OCI-LY3 (cell line): Measurements from ENCODE around the gene TRAF3.

ENCODE experiments used
- H2AFZ ChIP-seq: fragments of 200-600, 300-600 bp; shearing (Covaris generic); 2 replicates; pipeline ENCODE4 v1.6.0; 2014; ENCODE audit warnings: antibody characterized with exemption, low read depth, low read length
- H3K27ac ChIP-seq: fragments of 200-600, 300-600 bp; sonication (generic); 2 replicates; pipeline ENCODE4 v1.5.1; 2014; ENCODE audit warnings: mild to moderate bottlenecking, low read length, moderate library complexity, mixed read lengths
- H3K27me3 ChIP-seq: fragments of 200-600, 300-600 bp; sonication (generic); 2 replicates; pipeline ENCODE4 v1.6.1; 2014; ENCODE audit warnings: low read depth, low read length, mixed read lengths
- H3K36me3 ChIP-seq: fragments of 200-600, 300-600 bp; sonication (generic); replicated peaks from 2 replicates; pipeline ENCODE3; 2014; ENCODE audit warnings: low read depth, low read length, mixed read lengths
- H3K4me1 ChIP-seq: fragments of 300-600, 200-600 bp; sonication (generic); 2 replicates; pipeline ENCODE4 v1.6.1; 2014; ENCODE audit warnings: low read length, mixed read lengths
- H3K4me2 ChIP-seq: fragments of 200-600, 300-600 bp; sonication (generic); 2 replicates; pipeline ENCODE4 v1.6.1; 2014; ENCODE audit warnings: low read length, mixed read lengths
- H3K4me3 ChIP-seq: fragments of 300-600, 200-600 bp; sonication (generic); 2 replicates; pipeline ENCODE4 v1.5.1; 2014; ENCODE audit warnings: antibody characterized with exemption, mild to moderate bottlenecking, low read length, moderate library complexity
- H3K79me2 ChIP-seq: fragments of 300-600, 200-600 bp; shearing (Covaris generic); 2 replicates; pipeline ENCODE4 v1.6.1; 2014; ENCODE audit warnings: mild to moderate bottlenecking, low read length, mixed read lengths
- H3K9ac ChIP-seq: fragments of 300-600, 200-600 bp; shearing (Covaris generic); 2 replicates; pipeline ENCODE4 v1.6.0; 2014; ENCODE audit warnings: mild to moderate bottlenecking, low read length, moderate library complexity
- H3K9me3 ChIP-seq: fragments of 200-600, 300-600 bp; shearing (Covaris generic); 2 replicates; pipeline ENCODE4 v1.6.1; 2014; ENCODE audit warnings: low read length, mixed read lengths; ENCODE audit not compliant: insufficient read depth
- H4K20me1 ChIP-seq: fragments of 200-600, 300-600 bp; sonication (generic); 2 replicates; pipeline ENCODE4 v1.6.1; 2016; ENCODE audit warnings: low read length, mixed read lengths; ENCODE audit not compliant: insufficient read depth
- CTCF ChIP-seq: fragments of 200-600, 300-600 bp; sonication (generic); IDR thresholded peaks from 2 replicates; pipeline ENCODE4 v1.5.1; 2014; ENCODE audit warnings: antibody characterized with exemption, low read length, low read depth
- EZH2phosphoT487 ChIP-seq: fragments of 200-600 bp; shearing (Covaris generic); IDR thresholded peaks from 2 replicates; pipeline ENCODE4 v1.6.1; 2018; ENCODE audit warnings: antibody characterized with exemption, mixed run types, low read depth

The TRAF3 gene

GRCh38 chr14:102930138-102930752 lies 153.0 kb downstream of the TRAF3 start:
- H3K27ac ChIP-seq = no peak overlapping the region
- no peaks in the 10 kb centered on the region for H3K27me3 ChIP-seq
- H3K9ac ChIP-seq = no peak overlapping the region
- H3K4me1 ChIP-seq = no peaks in the 10 kb centered on the region
- TF ChIP-seq CTCF (no peak), EZH2phosphoT487 (no peak)
- no peak overlapping the region for H3K4me2 ChIP-seq
- no peaks in the 10 kb centered on the region for H4K20me1 ChIP-seq
- H3K79me2 ChIP-seq = no peaks in the 10 kb centered on the region
- no peaks in the 10 kb centered on the region for H3K9me3 ChIP-seq
- H3K4me3 ChIP-seq = no peak overlapping the region
- no peak overlapping the region for H2AFZ ChIP-seq
- no peaks in the 10 kb centered on the region for H3K36me3 ChIP-seq

GRCh38 chr14:102930753-102931579 lies 153.7 kb downstream of the TRAF3 start:
- no peak overlapping the region for H3K4me2 ChIP-seq
- TF ChIP-seq CTCF = no peak
- TF ChIP-seq EZH2phosphoT487 = no peak
- H3K4me3 ChIP-seq = no peak overlapping the region

DNA sequence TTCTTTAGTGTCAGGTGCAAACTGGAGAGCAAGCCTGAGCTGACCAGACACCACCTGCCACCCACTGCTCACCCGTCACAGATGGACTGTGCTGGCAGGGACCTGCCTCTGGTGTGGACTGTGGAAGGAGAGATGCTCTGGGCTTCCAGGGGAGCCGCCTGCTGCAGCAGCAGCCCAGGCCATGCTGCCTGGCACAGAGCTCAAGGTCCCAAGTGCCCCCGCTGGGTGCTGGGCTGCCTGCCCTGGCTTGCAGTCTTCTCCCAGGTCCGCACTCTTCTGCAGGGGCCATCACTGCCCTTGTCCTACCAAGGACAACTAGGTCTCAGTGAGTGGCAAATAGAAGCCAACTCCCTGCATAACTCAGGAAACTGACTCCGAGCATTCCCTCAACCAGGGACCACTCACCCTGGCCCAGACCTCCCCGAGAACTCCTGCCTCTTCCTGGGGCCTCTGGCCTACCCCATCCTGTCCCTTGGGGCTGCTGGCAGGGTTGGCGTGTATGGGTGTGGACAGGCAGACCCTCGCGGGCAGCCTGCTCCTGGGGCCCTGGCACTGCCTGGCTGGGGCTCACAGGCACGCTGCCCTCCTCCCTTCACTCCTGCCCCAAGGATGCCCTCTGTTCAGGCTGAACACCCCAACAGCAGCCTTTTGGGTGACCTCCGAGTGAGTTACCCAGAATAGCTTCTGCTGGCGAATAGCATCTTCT lies 154.5 kb downstream of the TRAF3 start:
- no peak overlapping the region for H2AFZ ChIP-seq
- TF ChIP-seq CTCF = no peak
- no peaks in the 10 kb centered on the region for H3K9me3 ChIP-seq
- no peaks in the 10 kb centered on the region for H3K79me2 ChIP-seq
- H3K27me3 ChIP-seq = no peaks in the 10 kb centered on the region
- H3K4me3 ChIP-seq = no peak overlapping the region
- no peaks in the 10 kb centered on the region for H3K36me3 ChIP-seq
- H3K27ac ChIP-seq = no peak overlapping the region
- H3K4me1 ChIP-seq = no peaks in the 10 kb centered on the region
- H3K4me2 ChIP-seq = no peak overlapping the region
- H4K20me1 ChIP-seq = no peaks in the 10 kb centered on the region
- no peak overlapping the region for H3K9ac ChIP-seq

More at GRCh38 chr14:102930753-102931579, 153.7 kb downstream of the TRAF3 start:
- Histone ChIP-seq H3K9me3 (no peaks in the 10 kb centered on the region), H3K27ac (no peak overlapping the region), H2AFZ (no peak overlapping the region), H3K79me2 (no peaks in the 10 kb centered on the region), H4K20me1 (no peaks in the 10 kb centered on the region), H3K36me3 (no peaks in the 10 kb centered on the region), H3K9ac (no peak overlapping the region), H3K27me3 (no peaks in the 10 kb centered on the region), H3K4me1 (no peaks in the 10 kb centered on the region)

- Histone ChIP-seq H3K27ac (no peak overlapping the region), H3K4me3 (no peak overlapping the region), H2AFZ (no peak overlapping the region), H3K4me1 (no peaks in the 10 kb centered on the region), H3K27me3 (no peaks in the 10 kb centered on the region), H3K4me2 (no peak overlapping the region), H4K20me1 (no peaks in the 10 kb centered on the region), H3K9me3 (no peaks in the 10 kb centered on the region), H3K36me3 (no peaks in the 10 kb centered on the region), H3K79me2 (no peaks in the 10 kb centered on the region), H3K9ac (no peak overlapping the region)
- TF ChIP-seq EZH2phosphoT487 (no peak), CTCF (no peak)
These were observed 155.4 kb downstream of the TRAF3 start for GRCh38 chr14:102932484-102933248.
